Kidney (tissue), 14 donors: ENCODE measurements around the gene VAV2. TPM values are rescaled to one million over a fixed set of nuclear protein-coding genes. Genes with fewer than 3 reads are reported as not detected.

Source experiments
- DNase-seq, 5 donors: peaks; one replicate each; pipeline ENCODE4 v3.0.0-alpha.2; 2013 to 2020
- FAIRE-seq: peaks from 2 replicates; lab custom pipeline; 2012; peaks lifted over from hg19 to GRCh38; lab: Jason Lieb, UNC
- H3K27ac ChIP-seq, 2 donors: one replicate each; pipeline ENCODE4 v1.7.0; 2013; ENCODE audit warnings: low read depth in 2 of 2, low read length in 2 of 2, inconsistent platforms in 1 of 2
- H3K27me3 ChIP-seq: one replicate; pipeline ENCODE4 v1.7.1; 2013; ENCODE audit warnings: low read length, inconsistent platforms; ENCODE audit not compliant: control insufficient read depth, insufficient read depth
- H3K36me3 ChIP-seq, 3 donors: one replicate each; pipeline versions ENCODE4 v1.7.0 to v1.7.1; 2013; ENCODE audit warnings: low read length in 3 of 3, control low read depth in 1 of 3, inconsistent platforms in 1 of 3; ENCODE audit not compliant: insufficient read depth in 3 of 3, control insufficient read depth in 2 of 3
- H3K4me1 ChIP-seq, 3 donors: one replicate each; pipeline versions ENCODE4 v1.7.0 to v1.7.1; 2013; ENCODE audit warnings: low read length in 3 of 3, inconsistent platforms in 1 of 3, low read depth in 1 of 3; ENCODE audit not compliant: control insufficient read depth in 2 of 3, insufficient read depth in 2 of 3
- H3K4me3 ChIP-seq, 3 donors: one replicate each; pipeline versions ENCODE4 v1.7.0 to v1.8.1; 2013; ENCODE audit warnings: low read length in 3 of 3, control low read depth in 1 of 3, inconsistent platforms in 1 of 3
- H3K9ac ChIP-seq, 3 donors: one replicate each; pipeline versions ENCODE4 v1.7.0 to v1.7.1; 2013; ENCODE audit warnings: low read length in 3 of 3, control low read depth in 1 of 3, inconsistent platforms in 1 of 3
- H3K9me3 ChIP-seq, 3 donors: one replicate each; pipeline versions ENCODE4 v1.7.0 to v1.7.1; 2013; ENCODE audit warnings: low read length in 3 of 3, control low read depth in 1 of 3, inconsistent platforms in 1 of 3; ENCODE audit not compliant: control insufficient read depth in 2 of 3, insufficient read depth in 1 of 3
- CTCF ChIP-seq: IDR thresholded peaks from 3 replicates; pipeline ENCODE4 v1.5.1; 2012; ENCODE audit warnings: mild to moderate bottlenecking, moderate library complexity, borderline replicate concordance; ENCODE audit not compliant: insufficient read depth; ENCODE audit errors: extremely low read depth
- intact Hi-C: fragments of 100-400 bp; cut with DNase I; formaldehyde crosslinking; loops from one replicate; pipeline ENCODE4 v1.11.1; 2022
- polyA plus RNA-seq: library from polyadenylated mRNA; stranded (reverse); fragments of 350-450 nt; fragmentation: Illumina TruSeq; extraction: RNeasy Lipid Tissue Mini Kit (QIAGEN cat#74804); gene quantifications from one replicate; pipeline ENCODE4 v1.2.3, GENCODE V29; 2014; ENCODE audit warnings: low read depth, low replicate concordance; ENCODE audit not compliant: insufficient read depth
- total RNA-seq: library from RNA; stranded (reverse); fragmentation: NEBNext Ultra II Directional; extraction: Animal tissue kit (Norgen Biotek cat#: 25700); gene quantifications from one replicate; pipeline ENCODE4 v1.2.1, GENCODE V29; 2021
- donor health status: control.
- donor health status: control.
- donor health status: control.
- donor health status: control.
- donor health status: control.
- donor health status: DM: yes; HTN: yes; CAD: no.
- donor health status: Normal renal cell carcinoma (clear cell type).

Gene VAV2
- total and polyA plus RNA-seq, 2 donors from 2014 or later, result 22.3 to 47.1 TPM

- Histone ChIP-seq H3K4me3 (no peak overlapping the region), H3K9me3 (peaks cover 0 to 9% (median 2%) of the 10 kb centered on the region in 3 donors), H3K4me1 (peaks cover 0 to 4% (median 4%) of the 10 kb centered on the region in 3 donors), H3K9ac (no peak overlapping the region), H3K27ac (no peak overlapping the region), H3K27me3 (no peaks in the 10 kb centered on the region), H3K36me3 (peaks cover 4 to 18% (median 11%) of the 10 kb centered on the region in 3 donors)
- no peak for FAIRE-seq
- intact Hi-C loops, result no loop called here
- no peak for TF ChIP-seq CTCF
- DNase-seq, result peak in 3 of 5 donors; percentile 4 to 63 (median 31)
Measured at GRCh38 chr9:133762488-133763271, 229.4 kb downstream of the VAV2 start.

- FAIRE-seq, result no peak
- H3K27me3 ChIP-seq, result no peaks in the 10 kb centered on the region
- H3K9ac ChIP-seq, result no peak overlapping the region
- peaks cover 0 to 10% (median 9%) of the 10 kb centered on the region in 3 donors for H3K36me3 ChIP-seq
- H3K9me3 ChIP-seq, result no peaks in the 10 kb centered on the region
- peaks cover 0 to 4% (median 4%) of the 10 kb centered on the region in 3 donors for H3K4me1 ChIP-seq
- peak in 2 of 5 donors; percentile 7 to 44 for DNase-seq
- no peak overlapping the region for H3K27ac ChIP-seq
- H3K4me3 ChIP-seq, result no peak overlapping the region
- intact Hi-C loops, result no loop called here
- TF ChIP-seq CTCF, result no peak
Measured at GRCh38 chr9:133761641-133762248, 230.4 kb downstream of the VAV2 start.

GRCh38 chr9:133760713-133761290 lies 231.3 kb downstream of the VAV2 start:
- peaks cover 0 to 4% (median 4%) of the 10 kb centered on the region in 3 donors for H3K4me1 ChIP-seq
- DNase-seq (peak in 3 of 5 donors; percentile 4 to 29 (median 29)), FAIRE-seq (no peak)
- no peak for TF ChIP-seq CTCF
- no peak overlapping the region for H3K9ac ChIP-seq
- intact Hi-C loops, result no loop called here
- H3K27me3 ChIP-seq, result no peaks in the 10 kb centered on the region
- H3K9me3 ChIP-seq, result no peaks in the 10 kb centered on the region
- no peak overlapping the region for H3K4me3 ChIP-seq
- H3K36me3 ChIP-seq, result peaks cover 0 to 8% (median 6%) of the 10 kb centered on the region in 3 donors
- H3K27ac ChIP-seq, result no peak overlapping the region
